ENCODE data around the gene UXT.

DNA sequence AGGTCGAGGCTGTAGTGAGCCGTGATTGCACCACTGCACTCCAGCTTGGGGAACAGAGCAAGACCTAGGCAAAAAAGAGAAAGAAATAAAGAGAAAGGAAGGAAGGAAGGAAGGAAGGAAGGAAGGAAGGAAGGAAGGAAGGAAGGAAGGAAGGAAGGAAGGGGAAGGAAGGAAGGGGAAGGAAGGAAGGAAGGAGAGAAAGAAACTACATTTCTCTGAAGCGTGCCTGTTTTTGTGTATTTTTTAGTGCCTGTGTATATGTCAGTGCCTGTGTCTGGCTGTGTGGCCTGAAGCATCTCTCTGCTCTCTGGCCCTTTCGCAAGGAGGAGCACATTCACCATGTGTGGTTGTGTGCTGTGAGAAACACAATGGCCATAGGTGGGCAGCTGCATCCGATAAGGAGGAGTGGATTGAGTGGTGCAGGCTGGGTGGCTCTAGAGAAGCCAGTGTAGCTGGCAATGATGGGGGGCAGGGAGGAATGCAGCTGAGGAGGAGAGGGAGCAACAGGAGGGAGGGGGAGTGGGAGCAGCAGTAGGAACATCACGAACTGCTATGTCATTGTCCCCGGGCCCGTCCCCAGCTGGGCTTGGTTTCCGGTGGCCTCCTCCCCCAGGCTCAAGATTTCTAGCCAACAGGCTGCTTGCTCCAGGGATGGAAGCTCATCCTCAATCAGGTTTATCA lies 50.7 kb downstream of the UXT start:
- TF ChIP-seq MYNN (tag by site-specific recombination; IDR thresholded peaks at IDR 0.05; ENCODE audit: borderline replicate concordance) (no peak), ZNF776 (tag by site-specific recombination; IDR thresholded peaks at IDR 0.05; ENCODE audit: borderline replicate concordance) (no peak), ZNF133 (tag by site-specific recombination; IDR thresholded peaks at IDR 0.05) (no peak), REST (tag by site-specific recombination; IDR thresholded peaks at IDR 0.05) (no peak), ZNF146 (tag by site-specific recombination; IDR thresholded peaks at IDR 0.05) (no peak), ZNF292 (tag by site-specific recombination; IDR thresholded peaks at IDR 0.05; ENCODE audit: borderline replicate concordance, low read depth) (no peak), SCRT1 (tag by site-specific recombination; IDR thresholded peaks at IDR 0.05; ENCODE audit: borderline replicate concordance) (no peak), ZNF274 (IDR thresholded peaks at IDR 0.05; ENCODE audit: low read length) (no peak), ZNF274 (tag by site-specific recombination; IDR thresholded peaks at IDR 0.05; ENCODE audit: borderline replicate concordance) (no peak), ZNF747 (tag by site-specific recombination; IDR thresholded peaks at IDR 0.05) (no peak), ZNF157 (tag by site-specific recombination; IDR thresholded peaks at IDR 0.05) (no peak), ZNF777 (tag by site-specific recombination; IDR thresholded peaks at IDR 0.05; ENCODE audit: borderline replicate concordance) (no peak)
- TF ChIP-seq, protein P1, sequence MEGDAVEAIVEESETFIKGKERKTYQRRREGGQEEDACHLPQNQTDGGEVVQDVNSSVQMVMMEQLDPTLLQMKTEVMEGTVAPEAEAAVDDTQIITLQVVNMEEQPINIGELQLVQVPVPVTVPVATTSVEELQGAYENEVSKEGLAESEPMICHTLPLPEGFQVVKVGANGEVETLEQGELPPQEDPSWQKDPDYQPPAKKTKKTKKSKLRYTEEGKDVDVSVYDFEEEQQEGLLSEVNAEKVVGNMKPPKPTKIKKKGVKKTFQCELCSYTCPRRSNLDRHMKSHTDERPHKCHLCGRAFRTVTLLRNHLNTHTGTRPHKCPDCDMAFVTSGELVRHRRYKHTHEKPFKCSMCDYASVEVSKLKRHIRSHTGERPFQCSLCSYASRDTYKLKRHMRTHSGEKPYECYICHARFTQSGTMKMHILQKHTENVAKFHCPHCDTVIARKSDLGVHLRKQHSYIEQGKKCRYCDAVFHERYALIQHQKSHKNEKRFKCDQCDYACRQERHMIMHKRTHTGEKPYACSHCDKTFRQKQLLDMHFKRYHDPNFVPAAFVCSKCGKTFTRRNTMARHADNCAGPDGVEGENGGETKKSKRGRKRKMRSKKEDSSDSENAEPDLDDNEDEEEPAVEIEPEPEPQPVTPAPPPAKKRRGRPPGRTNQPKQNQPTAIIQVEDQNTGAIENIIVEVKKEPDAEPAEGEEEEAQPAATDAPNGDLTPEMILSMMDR (tag by site-specific recombination; IDR thresholded peaks at IDR 0.05) = no peak
- TF ChIP-seq, protein P2, sequence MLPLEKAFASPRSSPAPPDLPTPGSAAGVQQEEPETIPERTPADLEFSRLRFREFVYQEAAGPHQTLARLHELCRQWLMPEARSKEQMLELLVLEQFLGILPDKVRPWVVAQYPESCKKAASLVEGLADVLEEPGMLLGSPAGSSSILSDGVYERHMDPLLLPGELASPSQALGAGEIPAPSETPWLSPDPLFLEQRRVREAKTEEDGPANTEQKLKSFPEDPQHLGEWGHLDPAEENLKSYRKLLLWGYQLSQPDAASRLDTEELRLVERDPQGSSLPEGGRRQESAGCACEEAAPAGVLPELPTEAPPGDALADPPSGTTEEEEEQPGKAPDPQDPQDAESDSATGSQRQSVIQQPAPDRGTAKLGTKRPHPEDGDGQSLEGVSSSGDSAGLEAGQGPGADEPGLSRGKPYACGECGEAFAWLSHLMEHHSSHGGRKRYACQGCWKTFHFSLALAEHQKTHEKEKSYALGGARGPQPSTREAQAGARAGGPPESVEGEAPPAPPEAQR (tag by site-specific recombination; IDR thresholded peaks at IDR 0.05) = no peak
- TF ChIP-seq, protein P3, sequence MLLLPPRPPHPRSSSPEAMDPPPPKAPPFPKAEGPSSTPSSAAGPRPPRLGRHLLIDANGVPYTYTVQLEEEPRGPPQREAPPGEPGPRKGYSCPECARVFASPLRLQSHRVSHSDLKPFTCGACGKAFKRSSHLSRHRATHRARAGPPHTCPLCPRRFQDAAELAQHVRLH (tag by site-specific recombination; IDR thresholded peaks at IDR 0.05) = no peak
